Calu3 (cell line): ENCODE measurements around the gene GALK2. TPM values are rescaled to one million over a fixed set of nuclear protein-coding genes. Genes with fewer than 3 reads are reported as not detected.

Experiments used
- BruUV-seq: library from RNA; stranded (reverse); fragments of 400-500 nt; replicated peaks from 2 replicates; lab custom pipeline; 2021; lab: Mats Ljungman, UMichigan
- CTCF ChIA-PET: fragments of 300-600 bp; sonication (Branson Sonifier 250); formaldehyde crosslinking; loops from one replicate; lab custom pipeline; 2022; ENCODE audit warnings: antibody characterized with exemption; lab: Charles Lee
- DNase-seq: peaks from one replicate; pipeline ENCODE4 v3.0.0; 2022
- H3K27ac Mint-ChIP-seq: one replicate; pipeline ENCODE4 v1.8.0; 2022; ENCODE audit warnings: mixed read lengths; ENCODE audit not compliant: unreplicated experiment
- H3K27me3 Mint-ChIP-seq: one replicate; pipeline ENCODE4 v1.8.0; 2022; ENCODE audit warnings: mixed read lengths; ENCODE audit not compliant: unreplicated experiment
- H3K36me3 Mint-ChIP-seq: one replicate; pipeline ENCODE4 v1.8.0; 2022; ENCODE audit warnings: mild to moderate bottlenecking, moderate library complexity, mixed read lengths; ENCODE audit not compliant: insufficient read depth, unreplicated experiment
- H3K4me1 Mint-ChIP-seq: one replicate; pipeline ENCODE4 v1.8.0; 2022; ENCODE audit warnings: mild to moderate bottlenecking, low read depth, mixed read lengths; ENCODE audit not compliant: unreplicated experiment
- H3K4me3 Mint-ChIP-seq: one replicate; pipeline ENCODE4 v1.8.0; 2022; ENCODE audit warnings: mild to moderate bottlenecking, low read depth, moderate library complexity, mixed read lengths; ENCODE audit not compliant: unreplicated experiment
- H3K9me3 Mint-ChIP-seq: one replicate; pipeline ENCODE4 v1.8.0; 2022; ENCODE audit warnings: low read depth, mixed read lengths; ENCODE audit not compliant: unreplicated experiment
- CTCF ChIP-seq: fragments of 200-600 bp; IDR thresholded peaks from one replicate; pipeline ENCODE4 v1.8.0; 2022; ENCODE audit warnings: antibody characterized with exemption; ENCODE audit not compliant: unreplicated experiment
- intact Hi-C: fragments of 100-400 bp; cut with micrococcal nuclease; formaldehyde crosslinking; loops from one replicate; pipeline ENCODE4 v1.10.0; 2022; ENCODE audit not compliant: unreplicated experiment
- total RNA-seq: library from RNA; stranded (reverse); gene quantifications from 2 replicates; pipeline ENCODE4 v1.2.3, GENCODE V29; 2022

GALK2 gene
- total RNA-seq, 1 experiment from 2014 or later, result 48.3 TPM

DNA sequence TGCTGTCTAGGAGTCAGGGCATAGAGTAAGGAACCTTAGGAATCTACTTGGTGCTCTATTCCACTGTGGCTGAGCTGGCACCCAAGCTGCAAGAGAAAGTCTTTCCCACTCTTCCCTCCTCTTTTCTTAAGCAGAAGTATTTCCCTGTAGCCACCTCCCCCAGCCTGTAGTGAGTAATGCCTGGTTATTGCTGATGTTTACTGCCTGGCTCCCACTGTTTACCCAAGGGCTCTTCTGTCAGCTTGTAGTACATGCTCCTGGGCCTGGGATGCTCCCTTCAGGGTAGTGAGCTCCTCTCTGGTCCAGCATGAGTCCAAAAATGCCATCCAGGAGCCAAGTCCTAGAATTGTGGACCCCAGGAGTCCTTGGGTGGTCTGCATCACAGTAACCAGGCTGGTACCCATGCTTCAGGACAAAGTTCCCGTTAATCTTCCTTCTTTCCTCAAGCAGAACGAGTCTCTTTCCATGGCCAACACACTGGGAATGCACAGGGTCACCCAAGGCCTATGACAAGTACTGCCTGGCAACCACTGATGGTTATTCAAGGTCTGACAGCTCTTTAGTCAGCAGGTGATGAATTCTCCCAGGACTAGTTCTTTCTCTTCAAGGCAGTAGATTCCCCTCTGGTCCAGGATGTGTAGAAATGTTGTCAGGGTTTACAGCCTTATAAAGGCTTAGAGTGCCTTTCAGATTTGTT, 17.6 kb downstream of the GALK2 start:
- Mint-ChIP-seq H3K9me3 (no peaks in the 10 kb centered on the region), H3K4me1 (no peaks in the 10 kb centered on the region), H3K4me3 (no peak overlapping the region), H3K27ac (no peak overlapping the region), H3K36me3 (no peaks in the 10 kb centered on the region), H3K27me3 (no peaks in the 10 kb centered on the region)
- no peak for DNase-seq
- intact Hi-C loops, result no loop called here
- CTCF ChIA-PET, result no interaction called here
- TF ChIP-seq CTCF, result no peak
- no TSS peak for BruUV-seq

DNA sequence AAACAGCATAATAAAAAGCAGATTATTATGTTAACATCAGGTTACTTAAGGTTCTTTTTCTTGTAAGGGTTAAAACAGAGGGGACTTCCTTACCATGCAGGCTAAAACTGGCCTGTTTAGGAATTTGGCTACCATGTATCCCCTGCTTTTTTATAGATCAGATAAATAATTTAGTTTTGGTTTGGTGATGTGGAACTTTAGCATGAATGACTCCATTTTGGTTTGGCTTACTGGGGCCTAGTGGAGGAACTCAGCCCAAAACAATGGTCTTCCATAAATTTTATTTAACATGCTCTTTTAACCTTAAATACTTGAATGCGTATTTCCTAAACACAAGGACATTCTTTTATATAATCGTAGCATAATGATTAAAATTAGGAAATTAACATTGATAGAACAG, 18.9 kb downstream of the GALK2 start:
- no peaks in the 10 kb centered on the region for H3K27me3 Mint-ChIP-seq
- no peak for TF ChIP-seq CTCF
- H3K4me1 Mint-ChIP-seq, result no peaks in the 10 kb centered on the region
- no peak overlapping the region for H3K27ac Mint-ChIP-seq
- no peak overlapping the region for H3K4me3 Mint-ChIP-seq
- no peaks in the 10 kb centered on the region for H3K36me3 Mint-ChIP-seq
- intact Hi-C loops, result no loop called here
- no peaks in the 10 kb centered on the region for H3K9me3 Mint-ChIP-seq
- BruUV-seq, result no TSS peak
- CTCF ChIA-PET, result no interaction called here
- no peak for DNase-seq

- H3K36me3 Mint-ChIP-seq, result no peaks in the 10 kb centered on the region
- intact Hi-C loops, result no loop called here
- TF ChIP-seq CTCF, result no peak
- CTCF ChIA-PET, result no interaction called here
- no peak overlapping the region for H3K4me3 Mint-ChIP-seq
- H3K4me1 Mint-ChIP-seq, result no peaks in the 10 kb centered on the region
- no peaks in the 10 kb centered on the region for H3K27me3 Mint-ChIP-seq
- no peak overlapping the region for H3K27ac Mint-ChIP-seq
- no peaks in the 10 kb centered on the region for H3K9me3 Mint-ChIP-seq
- DNase-seq, result no peak
- no TSS peak for BruUV-seq
Observed at GRCh38 chr15:49189631-49190030, 19.6 kb downstream of the GALK2 start.

- H3K4me1 Mint-ChIP-seq, result peaks cover 5% of the 10 kb centered on the region
- H3K27ac Mint-ChIP-seq, result no peak overlapping the region
- CTCF ChIA-PET, result no interaction called here
- H3K9me3 Mint-ChIP-seq, result no peaks in the 10 kb centered on the region
- intact Hi-C loops, result no loop called here
- peaks cover 1% of the 10 kb centered on the region for H3K36me3 Mint-ChIP-seq
- no peak for TF ChIP-seq CTCF
- no peaks in the 10 kb centered on the region for H3K27me3 Mint-ChIP-seq
- no peak for DNase-seq
- no peak overlapping the region for H3K4me3 Mint-ChIP-seq
- BruUV-seq, result no TSS peak
Observed at GRCh38 chr15:49190586-49190985, 20.5 kb downstream of the GALK2 start.
